Measurements from ENCODE around the gene LTBP2.

DNA sequence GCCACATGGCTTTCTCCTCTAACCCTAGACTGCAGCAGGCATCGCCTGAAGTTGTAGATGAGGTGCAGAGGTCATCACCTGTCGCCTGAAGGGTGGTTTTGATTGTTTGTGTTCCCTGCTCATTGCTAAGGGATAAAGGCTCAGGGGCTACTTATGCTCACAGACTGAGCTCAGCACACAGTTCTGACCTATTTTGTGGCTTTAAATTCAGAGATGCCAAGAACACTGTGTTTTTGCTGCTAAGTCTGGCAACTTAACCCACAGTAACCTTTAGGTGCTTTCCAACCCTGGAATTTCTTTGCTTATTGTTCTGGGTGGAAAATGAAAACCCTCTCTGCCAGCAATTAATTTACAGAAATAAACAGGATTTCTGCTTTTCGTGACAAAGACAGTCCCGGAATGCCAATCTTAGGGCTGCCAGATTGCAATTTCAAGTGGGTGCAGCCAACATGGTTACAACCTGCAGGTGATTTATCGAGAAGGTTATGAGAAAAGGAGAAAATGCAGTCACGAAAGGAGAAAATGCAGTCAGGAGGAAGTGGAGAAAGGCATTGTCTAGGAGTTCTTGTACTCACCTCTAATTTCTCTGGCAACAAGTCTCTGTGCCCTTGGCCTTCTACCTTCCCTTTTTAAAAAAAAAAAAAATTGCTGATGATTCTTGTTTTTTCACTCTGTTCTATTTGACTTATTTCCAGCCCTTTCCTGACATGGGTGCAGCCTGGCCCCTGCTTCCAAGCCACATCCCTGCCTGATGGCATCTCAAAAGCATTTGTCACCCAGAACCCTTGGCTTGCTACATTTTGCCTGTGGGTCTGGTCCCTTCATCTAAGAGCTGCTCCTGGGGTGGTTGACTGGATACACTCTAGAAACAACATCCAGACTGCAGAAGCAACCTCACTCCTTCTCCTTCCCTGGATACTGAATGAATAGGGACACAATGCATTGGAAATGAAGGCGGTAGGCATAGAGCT lies 142.2 kb downstream of the LTBP2 start:
- TF ChIP-seq, protein P1, sequence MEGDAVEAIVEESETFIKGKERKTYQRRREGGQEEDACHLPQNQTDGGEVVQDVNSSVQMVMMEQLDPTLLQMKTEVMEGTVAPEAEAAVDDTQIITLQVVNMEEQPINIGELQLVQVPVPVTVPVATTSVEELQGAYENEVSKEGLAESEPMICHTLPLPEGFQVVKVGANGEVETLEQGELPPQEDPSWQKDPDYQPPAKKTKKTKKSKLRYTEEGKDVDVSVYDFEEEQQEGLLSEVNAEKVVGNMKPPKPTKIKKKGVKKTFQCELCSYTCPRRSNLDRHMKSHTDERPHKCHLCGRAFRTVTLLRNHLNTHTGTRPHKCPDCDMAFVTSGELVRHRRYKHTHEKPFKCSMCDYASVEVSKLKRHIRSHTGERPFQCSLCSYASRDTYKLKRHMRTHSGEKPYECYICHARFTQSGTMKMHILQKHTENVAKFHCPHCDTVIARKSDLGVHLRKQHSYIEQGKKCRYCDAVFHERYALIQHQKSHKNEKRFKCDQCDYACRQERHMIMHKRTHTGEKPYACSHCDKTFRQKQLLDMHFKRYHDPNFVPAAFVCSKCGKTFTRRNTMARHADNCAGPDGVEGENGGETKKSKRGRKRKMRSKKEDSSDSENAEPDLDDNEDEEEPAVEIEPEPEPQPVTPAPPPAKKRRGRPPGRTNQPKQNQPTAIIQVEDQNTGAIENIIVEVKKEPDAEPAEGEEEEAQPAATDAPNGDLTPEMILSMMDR (IDR thresholded peaks at IDR 0.05 in 4 of 5, conservative IDR thresholded peaks at IDR 0.05 in 1 of 5) = no peak
- TF ChIP-seq POLR2A (IDR thresholded peaks at IDR 0.05) = no peak
